ENCODE measurements around the gene TTLL9.

- TF ChIP-seq POLR2A (IDR thresholded peaks at IDR 0.05), result no peak
- TF ChIP-seq, protein P1, sequence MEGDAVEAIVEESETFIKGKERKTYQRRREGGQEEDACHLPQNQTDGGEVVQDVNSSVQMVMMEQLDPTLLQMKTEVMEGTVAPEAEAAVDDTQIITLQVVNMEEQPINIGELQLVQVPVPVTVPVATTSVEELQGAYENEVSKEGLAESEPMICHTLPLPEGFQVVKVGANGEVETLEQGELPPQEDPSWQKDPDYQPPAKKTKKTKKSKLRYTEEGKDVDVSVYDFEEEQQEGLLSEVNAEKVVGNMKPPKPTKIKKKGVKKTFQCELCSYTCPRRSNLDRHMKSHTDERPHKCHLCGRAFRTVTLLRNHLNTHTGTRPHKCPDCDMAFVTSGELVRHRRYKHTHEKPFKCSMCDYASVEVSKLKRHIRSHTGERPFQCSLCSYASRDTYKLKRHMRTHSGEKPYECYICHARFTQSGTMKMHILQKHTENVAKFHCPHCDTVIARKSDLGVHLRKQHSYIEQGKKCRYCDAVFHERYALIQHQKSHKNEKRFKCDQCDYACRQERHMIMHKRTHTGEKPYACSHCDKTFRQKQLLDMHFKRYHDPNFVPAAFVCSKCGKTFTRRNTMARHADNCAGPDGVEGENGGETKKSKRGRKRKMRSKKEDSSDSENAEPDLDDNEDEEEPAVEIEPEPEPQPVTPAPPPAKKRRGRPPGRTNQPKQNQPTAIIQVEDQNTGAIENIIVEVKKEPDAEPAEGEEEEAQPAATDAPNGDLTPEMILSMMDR (IDR thresholded peaks at IDR 0.05), result no peak
- no peak for TF ChIP-seq POLR2AphosphoS5 (IDR thresholded peaks at IDR 0.05)
Observed at GRCh38 chr20:31859266-31859997, 11.0 kb upstream of the TTLL9 start.

Data from upper lobe of left lung (tissue), 4 donors.